Neuronal stem cell (in vitro differentiated cells): ENCODE data around the gene MED13L.

ENCODE experiments used
- DNase-seq: peaks from one replicate; pipeline ENCODE4 v3.0.0-alpha.2; 2013; ENCODE audit warnings: low spot score
- H2AFZ ChIP-seq: one replicate; pipeline ENCODE4 v1.6.1; 2013; ENCODE audit warnings: mild to moderate bottlenecking, low read length, inconsistent platforms
- H2AK5ac ChIP-seq: 2 replicates; pipeline ENCODE4 v1.6.1; 2013; ENCODE audit warnings: low read depth, mild to moderate bottlenecking, inconsistent platforms, low read length, moderate library complexity, mixed read lengths
- H2BK120ac ChIP-seq: 2 replicates; pipeline ENCODE4 v1.6.1; 2013; ENCODE audit warnings: low read depth, mild to moderate bottlenecking, inconsistent platforms, low read length, moderate library complexity, mixed read lengths
- H2BK12ac ChIP-seq: one replicate; pipeline ENCODE4 v1.6.1; 2013; ENCODE audit warnings: low read length, inconsistent platforms
- H2BK15ac ChIP-seq: 2 replicates; pipeline ENCODE4 v1.6.1; 2013; ENCODE audit warnings: mild to moderate bottlenecking, low read length, inconsistent platforms, mixed read lengths
- H2BK5ac ChIP-seq: one replicate; pipeline ENCODE4 v1.6.1; 2013; ENCODE audit warnings: inconsistent platforms, mild to moderate bottlenecking, low read length, moderate library complexity
- H3K14ac ChIP-seq: one replicate; pipeline ENCODE4 v1.6.1; 2013; ENCODE audit warnings: low read length, inconsistent platforms
- H3K18ac ChIP-seq: 2 replicates; pipeline ENCODE4 v1.6.1; 2013; ENCODE audit warnings: low read length, inconsistent platforms
- H3K23ac ChIP-seq: 2 replicates; pipeline ENCODE4 v1.6.1; 2013; ENCODE audit warnings: low read depth, mild to moderate bottlenecking, mixed read lengths, low read length, inconsistent platforms; ENCODE audit not compliant: poor library complexity
- H3K27ac ChIP-seq: replicated peaks from 3 replicates; pipeline ENCODE4 v1.5.1; 2013; ENCODE audit warnings: low read length, inconsistent platforms
- H3K27me3 ChIP-seq, 3 experiments: 2 replicates each; pipeline ENCODE4 v1.6.1; 2013; ENCODE audit warnings: low read length in 3 of 3, mild to moderate bottlenecking in 2 of 3, inconsistent platforms in 1 of 3, low read depth in 1 of 3, mixed read lengths in 1 of 3, moderate library complexity in 1 of 3; ENCODE audit not compliant: control insufficient read depth in 3 of 3, insufficient read depth in 3 of 3
- H3K36me3 ChIP-seq, 2 donors: replicated peaks in 1 of 2; 2 replicates each; pipeline ENCODE4 v1.6.1; 2013; ENCODE audit warnings: low read length in 2 of 2; ENCODE audit not compliant: control insufficient read depth in 2 of 2, insufficient read depth in 2 of 2
- H3K4ac ChIP-seq: 2 replicates; pipeline ENCODE4 v1.6.1; 2013; ENCODE audit warnings: inconsistent platforms, mild to moderate bottlenecking, low read length, moderate library complexity
- H3K4me1 ChIP-seq, 2 donors: 1 replicate in 1 of 2; 2 replicates in 1 of 2; pipeline ENCODE4 v1.6.1; 2013; ENCODE audit warnings: low read length in 2 of 2, low read depth in 1 of 2; ENCODE audit not compliant: control insufficient read depth in 2 of 2, insufficient read depth in 1 of 2
- H3K4me2 ChIP-seq: one replicate; pipeline ENCODE4 v1.6.1; 2013; ENCODE audit warnings: mild to moderate bottlenecking, low read length, inconsistent platforms; ENCODE audit not compliant: insufficient read depth, poor library complexity, severe bottlenecking
- H3K4me3 ChIP-seq, 2 donors: 2 replicates each; pipeline ENCODE4 v1.5.1; 2013; ENCODE audit warnings: low read length in 2 of 2, mild to moderate bottlenecking in 2 of 2, inconsistent platforms in 1 of 2, moderate library complexity in 1 of 2
- H3K79me1 ChIP-seq: one replicate; pipeline ENCODE4 v1.6.1; 2013; ENCODE audit warnings: low read depth, mild to moderate bottlenecking, inconsistent platforms, low read length, moderate library complexity
- H3K9ac ChIP-seq: one replicate; pipeline ENCODE4 v1.6.1; 2013; ENCODE audit warnings: mild to moderate bottlenecking, low read depth, low read length, inconsistent platforms; ENCODE audit not compliant: poor library complexity
- H3K9me3 ChIP-seq, 2 donors: replicated peaks in 1 of 2; 2 replicates each; pipeline versions ENCODE3 to v1.6.1; 2013; ENCODE audit warnings: low read length in 2 of 2, mild to moderate bottlenecking in 2 of 2, inconsistent platforms in 1 of 2, low read depth in 1 of 2, mixed read lengths in 1 of 2, moderate library complexity in 1 of 2; ENCODE audit not compliant: control insufficient read depth in 2 of 2, insufficient read depth in 1 of 2
- H4K8ac ChIP-seq: one replicate; pipeline ENCODE4 v1.6.1; 2013; ENCODE audit warnings: low read depth, mild to moderate bottlenecking, inconsistent platforms, low read length, moderate library complexity
- H4K91ac ChIP-seq: one replicate; pipeline ENCODE4 v1.6.1; 2013; ENCODE audit warnings: low read length, low read depth, mild to moderate bottlenecking, inconsistent platforms; ENCODE audit not compliant: poor library complexity
- WGBS, 2 donors: extraction: QIAGEN DNeasy Blood & Tissue Kit; methylation state at CpG; one replicate each; pipeline ENCODE4 v1.1.7; 2013; ENCODE audit warnings: missing lambda C conversion rate in 2 of 2, mixed read lengths in 1 of 2; ENCODE audit not compliant: insufficient read length in 2 of 2, insufficient replicate concordance in 1 of 2; ENCODE audit errors: extremely low coverage in 2 of 2; 5-methylcytosine and 5-hydroxymethylcytosine counted together

MED13L gene

DNA sequence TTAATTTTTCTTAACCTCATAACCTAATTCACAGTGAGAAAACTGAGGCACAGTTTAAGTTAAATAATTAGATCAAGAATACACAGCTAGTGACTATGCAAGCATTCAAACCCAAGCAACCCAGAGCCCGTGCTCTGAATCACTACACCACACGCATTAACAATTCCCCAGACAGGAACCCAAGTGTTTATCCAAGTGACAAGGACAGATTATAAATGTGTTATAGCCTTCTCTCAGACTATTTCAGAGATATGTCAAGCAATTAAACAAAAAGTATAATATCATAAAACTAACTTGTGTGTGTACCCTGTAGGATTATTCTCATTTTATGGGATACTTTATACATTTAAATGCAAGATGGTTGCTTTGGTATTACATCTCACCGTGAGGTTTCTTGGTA, 43.8 kb downstream of the MED13L start:
- no peak overlapping the region for H3K4ac ChIP-seq
- H2BK120ac ChIP-seq, result no peak overlapping the region
- no peak overlapping the region for H4K8ac ChIP-seq
- H2BK12ac ChIP-seq, result no peak overlapping the region
- no peak overlapping the region for H3K18ac ChIP-seq
- H3K4me1 ChIP-seq, result peaks cover 3 to 4% of the 10 kb centered on the region in 2 donors
- H3K36me3 ChIP-seq, result peaks cover 0 to 5% of the 10 kb centered on the region in 2 donors
- H3K23ac ChIP-seq, result no peak overlapping the region
- H3K79me1 ChIP-seq, result no peaks in the 10 kb centered on the region
- DNase-seq, result no peak
- no peak overlapping the region for H2AK5ac ChIP-seq
- H2AFZ ChIP-seq, result no peak overlapping the region
- no peak overlapping the region for H3K14ac ChIP-seq
- H2BK5ac ChIP-seq, result no peak overlapping the region
- H2BK15ac ChIP-seq, result no peak overlapping the region
- H3K27me3 ChIP-seq, result no peaks in the 10 kb centered on the region
- H3K27ac ChIP-seq, result no peak overlapping the region
- H3K9ac ChIP-seq, result no peak overlapping the region
- no peak overlapping the region for H3K4me2 ChIP-seq
- WGBS, 2 donors, result no CpG with 5 or more reads among the region's 3 CpGs
- H4K91ac ChIP-seq, result no peak overlapping the region
- no peaks in the 10 kb centered on the region for H3K9me3 ChIP-seq
- H3K4me3 ChIP-seq, result no peak overlapping the region

DNA sequence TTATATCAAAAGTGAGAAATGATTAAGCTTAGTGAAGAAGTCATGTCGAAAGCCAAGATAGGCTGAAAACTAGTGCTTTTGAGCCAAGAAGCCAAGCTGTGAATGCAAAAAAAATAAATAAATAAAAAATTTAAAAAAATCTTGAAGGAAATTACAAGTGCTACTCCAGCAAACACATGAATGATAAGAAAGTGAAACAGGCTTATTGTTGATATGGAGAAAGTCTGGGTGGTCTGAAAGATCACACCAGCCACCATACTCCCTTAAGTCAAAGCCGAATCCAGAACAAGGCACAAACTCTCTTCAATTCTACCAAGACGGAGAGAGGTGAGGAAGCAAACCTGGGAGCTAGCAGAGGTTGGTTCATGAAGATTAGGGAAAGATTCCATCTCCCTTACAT, 49.7 kb downstream of the MED13L start:
- Histone ChIP-seq H2AK5ac (no peak overlapping the region), H2BK120ac (no peak overlapping the region), H3K4me2 (no peak overlapping the region), H3K27ac (no peak overlapping the region), H4K91ac (no peak overlapping the region), H3K4ac (no peak overlapping the region), H3K9ac (no peak overlapping the region), H3K9me3 (no peaks in the 10 kb centered on the region), H3K14ac (no peak overlapping the region), H4K8ac (no peak overlapping the region), H3K27me3 (no peaks in the 10 kb centered on the region), H2BK12ac (no peak overlapping the region), H2BK5ac (no peak overlapping the region), H2BK15ac (no peak overlapping the region), H3K18ac (no peak overlapping the region), H3K4me1 (no peaks in the 10 kb centered on the region), H3K23ac (no peak overlapping the region), H3K4me3 (no peak overlapping the region), H3K79me1 (no peaks in the 10 kb centered on the region), H3K36me3 (peaks cover 0 to 5% of the 10 kb centered on the region in 2 donors), H2AFZ (no peak overlapping the region)
- DNase-seq, result no peak
- WGBS, 2 donors, result no CpG with 5 or more reads among the region's 3 CpGs

- Histone ChIP-seq H2BK15ac (no peak overlapping the region), H3K36me3 (peaks cover 0 to 5% of the 10 kb centered on the region in 2 donors), H2BK5ac (no peak overlapping the region), H3K79me1 (no peaks in the 10 kb centered on the region), H2AK5ac (no peak overlapping the region), H2AFZ (no peak overlapping the region), H3K4me2 (no peak overlapping the region), H4K8ac (no peak overlapping the region), H3K23ac (no peak overlapping the region), H3K9me3 (no peaks in the 10 kb centered on the region), H3K27ac (no peak overlapping the region), H4K91ac (no peak overlapping the region), H3K4me3 (no peak overlapping the region), H3K4me1 (no peaks in the 10 kb centered on the region), H3K14ac (no peak overlapping the region), H3K9ac (no peak overlapping the region), H3K18ac (no peak overlapping the region), H2BK12ac (no peak overlapping the region), H3K27me3 (no peaks in the 10 kb centered on the region), H2BK120ac (no peak overlapping the region), H3K4ac (no peak overlapping the region)
- no CpG with 5 or more reads among the region's 2 CpGs for WGBS, 2 donors
- no peak for DNase-seq
These were observed 51.5 kb downstream of the MED13L start for GRCh38 chr12:116226026-116226425.

GRCh38 chr12:116222358-116222757, 55.1 kb downstream of the MED13L start:
- no CpG with 5 or more reads among the region's 4 CpGs for WGBS, 2 donors
- Histone ChIP-seq H3K27ac (no peak overlapping the region), H3K23ac (no peak overlapping the region)

More at GRCh38 chr12:116222358-116222757, 55.1 kb downstream of the MED13L start:
- no peaks in the 10 kb centered on the region for H3K79me1 ChIP-seq
- H3K4ac ChIP-seq, result no peak overlapping the region
- no peak overlapping the region for H2AFZ ChIP-seq
- H2AK5ac ChIP-seq, result no peak overlapping the region
- no peak overlapping the region for H2BK12ac ChIP-seq
- H2BK15ac ChIP-seq, result no peak overlapping the region
- no peak overlapping the region for H3K4me3 ChIP-seq
- H3K18ac ChIP-seq, result no peak overlapping the region
- H3K27me3 ChIP-seq, result no peaks in the 10 kb centered on the region
- H3K9ac ChIP-seq, result no peak overlapping the region
- DNase-seq, result no peak
- H3K4me1 ChIP-seq, result no peaks in the 10 kb centered on the region
- H3K9me3 ChIP-seq, result no peaks in the 10 kb centered on the region
- no peak overlapping the region for H4K91ac ChIP-seq
- H2BK5ac ChIP-seq, result no peak overlapping the region
- no peak overlapping the region for H3K14ac ChIP-seq
- no peak overlapping the region for H2BK120ac ChIP-seq
- H4K8ac ChIP-seq, result no peak overlapping the region
- no peaks in the 10 kb centered on the region for H3K36me3 ChIP-seq
- no peak overlapping the region for H3K4me2 ChIP-seq
